Measurements from ENCODE around the gene GSPT1.
"Not testable (repeated sequence)": the region's sequence is repeated elsewhere in the genome, so short reads cannot be mapped to it uniquely, and the experiment has no call there.

Gene GSPT1

DNA sequence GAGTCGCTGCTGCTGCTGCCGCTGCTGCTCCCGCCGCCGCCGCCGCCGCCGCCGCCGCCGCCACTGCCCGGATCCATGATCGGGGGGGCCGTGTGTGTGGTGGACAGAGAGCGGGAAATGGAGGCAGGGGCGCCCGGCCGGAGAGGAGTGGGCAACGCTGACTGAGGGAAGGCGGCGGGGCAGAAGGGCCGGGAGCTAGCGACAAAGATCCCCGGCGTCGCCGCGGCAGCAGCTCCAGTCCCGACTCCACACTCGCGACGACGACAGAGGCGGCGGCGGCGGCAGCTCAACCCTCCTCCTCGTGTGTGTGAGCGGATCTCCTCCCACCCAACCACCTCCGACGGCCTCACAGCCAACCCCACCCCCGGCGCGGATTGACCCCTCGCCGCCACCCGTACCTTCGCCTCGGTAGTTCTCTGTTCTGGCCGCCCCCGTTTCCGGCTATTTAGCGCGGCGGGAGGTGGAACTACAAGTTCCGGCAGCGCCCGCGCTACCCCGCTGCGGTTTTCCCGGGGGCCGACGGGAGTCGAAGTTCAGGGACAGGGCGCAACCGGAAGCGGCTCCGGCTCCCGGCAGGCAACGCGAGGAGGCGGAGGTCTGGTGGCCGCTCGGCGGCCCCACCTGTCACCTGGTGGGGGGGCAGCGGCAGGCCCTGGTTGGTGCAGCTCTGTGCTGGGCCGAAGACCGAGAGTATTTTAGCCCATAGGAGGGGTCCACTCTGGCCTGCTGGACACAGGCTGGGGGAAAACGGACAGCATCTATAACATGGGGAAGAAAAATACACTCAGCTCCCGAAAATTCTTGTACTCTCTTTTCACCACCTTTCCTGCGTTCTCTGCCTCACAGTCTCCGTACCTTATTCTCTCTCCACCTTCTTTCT lies at the start of gene GSPT1:
GSPT1 (minus strand) TSS at position 313 of the 880 bp plus-strand sequence; CDS start at position 77, 236 bp downstream.
- DNase-seq: peak; percentile 99

DNA sequence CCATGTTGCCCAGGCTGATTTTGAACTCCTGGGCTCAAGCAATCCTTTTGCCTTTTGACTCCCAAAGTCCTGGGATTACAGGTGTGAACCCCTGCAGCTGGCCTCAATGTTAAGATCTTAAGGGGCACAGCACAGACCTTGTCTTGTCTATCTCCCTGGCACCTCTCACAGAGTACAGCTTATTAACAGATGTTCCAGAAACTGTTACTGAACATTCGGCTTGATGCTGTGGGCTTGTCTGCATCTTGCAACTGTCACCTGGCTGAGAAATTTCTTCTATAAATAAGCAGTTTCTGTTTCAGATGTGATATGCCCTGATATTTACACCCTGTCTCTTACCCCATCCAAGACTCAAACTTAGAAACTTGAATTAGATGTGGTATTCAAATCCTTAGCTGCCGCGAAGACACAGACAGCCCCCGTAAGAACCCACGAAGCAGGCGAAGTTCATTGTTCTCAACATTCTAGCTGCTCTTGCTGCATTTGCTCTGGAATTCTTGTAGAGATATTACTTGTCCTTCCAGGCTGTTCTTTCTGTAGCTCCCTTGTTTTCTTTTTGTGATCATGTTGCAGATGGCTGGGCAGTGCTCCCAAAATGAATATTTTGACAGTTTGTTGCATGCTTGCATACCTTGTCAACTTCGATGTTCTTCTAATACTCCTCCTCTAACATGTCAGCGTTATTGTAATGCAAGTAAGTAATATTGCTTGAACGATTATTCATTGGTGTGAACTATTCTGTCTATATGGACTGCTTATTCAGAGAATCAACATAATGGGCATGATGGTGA lies 49.2 kb upstream of the GSPT1 start, which contains the start of gene TNFRSF17:
TNFRSF17 (plus strand) TSS at position 450 of the 791 bp plus-strand sequence; CDS start at position 565, 115 bp downstream.
- DNase-seq: no peak

DNA sequence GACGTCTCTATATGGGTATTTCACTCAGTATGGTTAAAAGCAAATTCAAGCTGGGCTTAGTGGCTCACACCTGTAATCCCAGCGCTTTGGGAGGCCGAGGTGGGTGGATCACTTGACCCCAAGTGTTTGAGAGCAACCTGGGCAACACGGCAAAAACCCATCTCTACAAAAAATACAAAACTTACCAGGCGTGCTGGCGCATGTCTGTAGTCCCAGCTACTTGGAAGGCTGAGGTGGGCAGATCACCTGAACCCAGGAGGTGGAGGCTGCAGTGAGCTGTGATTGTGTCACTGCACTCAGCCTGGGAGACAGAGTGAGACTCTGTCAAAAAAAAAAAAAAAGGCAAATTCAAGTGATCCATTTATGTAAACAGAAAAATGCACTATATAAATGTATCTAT lies 48.0 kb upstream of the GSPT1 start:
- DNase-seq: no peak

DNA sequence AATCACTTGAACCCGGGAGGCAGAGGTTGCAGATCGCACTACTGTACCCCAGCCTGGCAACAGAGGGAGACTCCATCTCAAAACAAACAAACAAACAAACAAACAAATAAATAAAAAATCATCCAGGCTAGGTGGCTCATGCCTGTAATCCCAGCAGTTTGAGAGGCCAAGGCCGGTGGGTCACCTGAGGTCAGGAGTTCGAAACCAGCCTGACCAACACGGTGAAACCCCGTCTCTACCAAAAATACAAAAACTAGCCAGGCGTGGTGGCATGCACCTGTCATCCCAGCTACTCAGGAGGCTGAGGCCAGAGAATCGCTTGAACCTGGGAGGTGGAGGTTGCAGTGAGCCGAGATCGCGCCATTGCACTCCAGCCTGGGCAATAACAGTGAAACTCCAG lies 47.2 kb upstream of the GSPT1 start:
- not testable (repeated sequence) for DNase-seq

DNA sequence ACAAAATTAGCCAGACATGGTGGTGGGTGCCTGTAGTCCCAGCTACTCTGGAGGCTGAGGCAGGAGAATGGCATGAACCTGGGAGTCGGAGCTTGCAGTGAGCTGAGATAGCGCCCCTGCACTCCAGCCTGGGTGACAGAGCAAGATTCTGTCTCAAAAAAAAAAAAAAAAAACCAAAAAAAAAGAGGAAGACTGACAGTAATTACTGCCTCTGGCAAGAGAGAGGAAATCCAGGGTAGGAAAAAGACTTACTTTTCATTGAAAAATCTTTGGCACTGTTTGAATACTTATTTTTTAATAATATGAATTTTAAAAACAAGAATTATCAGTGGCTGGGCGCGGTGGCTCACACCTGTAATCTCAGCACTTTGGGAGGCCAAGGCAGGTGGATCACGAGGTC lies 46.7 kb upstream of the GSPT1 start:
- not testable (repeated sequence) for DNase-seq

DNA sequence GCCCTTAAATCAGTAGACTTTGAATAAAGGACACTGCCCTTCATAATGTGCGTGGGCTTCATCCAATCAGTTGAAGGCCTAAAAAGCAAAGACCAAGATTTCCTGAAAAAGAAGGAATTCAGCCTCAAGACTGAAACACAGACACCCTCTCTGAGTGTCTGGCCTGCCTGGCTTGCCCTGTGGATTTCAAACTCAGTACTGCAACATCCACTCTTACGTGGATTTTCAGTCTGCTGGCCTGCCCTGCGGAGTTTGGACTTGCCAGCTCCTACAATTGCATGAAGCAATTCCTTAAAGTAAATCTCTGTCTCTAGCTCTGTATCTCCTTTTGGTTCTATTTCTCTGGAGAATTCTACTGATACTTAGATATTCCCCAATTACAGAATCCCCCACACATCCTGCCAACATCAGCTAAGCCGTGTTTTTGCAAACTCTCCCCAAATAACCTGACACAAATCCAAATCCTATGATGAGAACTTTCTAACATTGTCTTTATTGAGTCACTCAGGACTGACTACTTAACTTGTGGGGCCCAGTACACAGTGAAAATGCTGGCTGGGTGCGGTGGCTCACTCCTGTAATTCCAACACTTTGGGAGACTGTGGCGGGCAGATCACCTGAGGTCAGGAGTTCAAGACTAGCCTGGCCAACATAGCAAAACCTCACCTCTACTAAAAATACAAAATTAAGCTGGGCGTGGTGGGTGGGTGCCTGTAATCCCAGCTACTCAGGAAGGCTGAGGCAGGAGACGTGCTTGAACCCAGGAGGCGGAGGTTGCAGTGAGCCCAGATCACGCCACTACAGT lies 42.0 kb upstream of the GSPT1 start:
- DNase-seq: no peak

DNA sequence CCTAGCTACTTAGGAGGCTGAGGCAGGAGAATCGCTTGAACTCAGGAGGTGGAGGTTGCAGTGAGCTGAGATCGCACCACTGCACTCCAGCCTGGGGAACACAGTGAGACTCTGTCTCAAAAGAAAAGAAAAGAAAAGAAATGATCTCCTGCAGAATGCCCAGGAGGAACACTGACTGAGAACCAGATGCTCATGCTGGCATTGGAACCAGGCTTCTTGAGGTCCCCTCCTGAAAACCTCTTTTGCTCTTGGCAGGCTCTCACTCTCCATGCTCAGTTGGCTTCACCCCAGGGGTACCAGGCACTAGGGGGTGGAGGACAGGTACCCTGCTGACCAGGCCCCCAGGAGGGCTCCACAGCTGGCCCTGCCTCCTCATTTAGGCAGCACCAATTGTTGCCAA lies 40.8 kb upstream of the GSPT1 start:
- DNase-seq: no peak

DNA sequence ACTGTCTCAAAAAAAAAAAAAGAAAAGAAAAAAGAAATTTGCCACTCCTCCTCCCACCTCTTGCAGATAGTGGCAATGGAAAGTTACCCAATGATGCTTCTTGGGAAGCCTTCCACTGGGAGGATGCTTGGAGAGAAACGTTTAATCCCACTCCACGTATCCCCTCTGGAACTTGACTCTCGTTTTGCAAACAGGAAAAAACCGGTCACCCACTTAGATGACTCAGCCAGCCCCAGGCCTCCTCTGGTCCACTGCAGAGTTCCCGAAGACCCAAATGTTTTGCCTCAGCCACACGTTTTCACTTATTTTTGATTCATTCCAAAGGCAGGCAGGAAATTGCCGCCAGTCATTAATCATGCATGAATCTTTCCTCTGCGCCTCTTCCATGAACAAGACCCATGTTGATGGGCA lies 40.0 kb upstream of the GSPT1 start:
- DNase-seq: no peak

DNA sequence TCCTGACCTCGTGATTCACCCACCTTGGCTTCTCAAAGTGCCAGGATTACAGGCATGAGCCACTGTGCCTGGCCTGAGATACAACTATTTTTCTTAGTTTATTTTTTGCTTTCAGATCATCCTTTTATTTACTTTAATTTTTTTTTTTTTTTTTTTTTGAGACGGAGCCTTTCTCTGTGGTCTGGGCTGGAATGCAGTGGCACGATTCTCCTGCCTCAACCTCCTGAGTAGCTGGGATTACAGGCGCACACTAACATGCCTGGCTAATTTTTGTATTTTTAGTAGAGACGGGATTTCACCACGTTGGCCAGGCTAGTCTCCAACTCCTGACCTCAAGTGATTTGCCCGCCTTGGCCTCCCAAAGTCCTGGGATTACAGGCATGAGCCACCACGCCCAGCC lies 37.8 kb upstream of the GSPT1 start:
- not testable (repeated sequence) for DNase-seq

DNA sequence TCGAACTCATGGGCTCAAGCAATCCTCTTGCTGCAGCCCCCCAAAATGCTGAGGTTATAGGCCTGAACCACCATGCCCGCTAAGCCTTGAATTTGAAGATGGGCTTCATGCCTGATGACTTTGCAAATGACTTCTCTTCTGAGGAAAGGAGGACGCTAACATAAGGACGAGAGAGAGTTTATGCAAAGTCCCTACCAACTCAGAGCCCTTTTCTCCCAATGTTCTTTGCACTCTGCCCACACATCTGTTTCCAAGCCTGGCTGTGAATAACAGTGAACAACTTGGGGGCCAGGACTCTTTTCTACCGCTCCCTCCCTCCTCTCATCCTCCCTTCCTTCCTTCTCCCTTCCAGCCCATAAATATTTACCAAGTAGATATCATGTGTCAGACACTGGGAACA lies 34.6 kb upstream of the GSPT1 start:
- DNase-seq: no peak

DNA sequence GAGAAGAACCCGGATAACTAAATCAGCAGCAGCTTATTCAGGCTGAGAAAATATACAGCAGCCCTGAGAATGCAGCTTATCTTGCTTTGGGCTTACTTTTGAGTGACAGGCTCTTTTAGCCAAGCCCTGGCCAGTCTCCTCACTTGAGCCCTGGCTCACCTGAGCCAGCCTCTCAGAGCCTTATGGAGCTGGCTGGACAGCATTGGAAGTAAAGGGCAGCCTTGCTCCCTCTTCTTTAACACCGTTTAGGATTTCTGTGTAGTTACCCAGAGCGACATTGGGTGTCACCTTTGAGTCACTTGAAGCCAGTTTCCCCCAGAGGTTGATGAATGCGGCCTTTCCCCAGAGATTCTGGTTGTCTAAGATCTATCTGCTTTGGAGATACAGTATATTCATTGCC lies 33.8 kb upstream of the GSPT1 start:
- peak; percentile 20 for DNase-seq

DNA sequence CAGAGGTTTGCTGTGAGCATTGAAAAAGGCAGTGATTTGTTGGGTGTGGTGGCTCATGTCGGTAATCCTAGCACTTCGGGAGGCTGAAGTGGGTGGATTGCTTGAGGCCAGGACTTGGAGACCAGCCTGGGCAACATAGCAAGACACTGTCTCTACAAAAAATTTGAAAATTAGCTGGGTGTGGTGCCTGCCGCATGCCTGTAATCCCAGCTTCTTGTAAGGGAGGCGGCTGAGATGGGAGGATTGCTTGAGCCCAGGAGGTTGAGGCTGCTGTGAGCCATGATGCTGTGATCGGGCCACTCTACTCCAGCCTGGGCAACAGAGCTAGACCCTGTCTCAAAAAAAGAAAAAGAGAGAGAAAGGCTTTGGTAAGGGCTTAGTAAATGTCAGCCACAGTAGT lies 33.1 kb upstream of the GSPT1 start:
- DNase-seq: no peak

DNA sequence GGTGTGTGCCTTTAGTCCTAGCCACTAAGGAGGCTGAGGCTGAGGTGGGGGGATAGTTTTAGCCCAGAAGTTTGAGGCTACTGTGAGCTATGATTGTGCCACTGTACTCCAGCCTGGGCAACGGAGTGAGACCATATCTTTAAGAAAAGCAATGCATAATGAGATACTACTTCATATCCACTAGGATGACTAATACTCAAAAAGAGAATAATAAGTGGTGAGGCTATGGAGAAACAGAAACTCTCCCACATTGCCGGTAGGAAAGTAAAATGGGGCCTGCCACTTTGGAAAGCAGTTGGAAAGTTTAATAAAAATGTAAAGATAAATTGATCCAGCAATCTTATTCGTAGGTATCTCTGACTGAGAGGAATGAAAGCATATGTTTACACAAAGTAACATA lies 30.7 kb upstream of the GSPT1 start:
- DNase-seq: no peak

DNA sequence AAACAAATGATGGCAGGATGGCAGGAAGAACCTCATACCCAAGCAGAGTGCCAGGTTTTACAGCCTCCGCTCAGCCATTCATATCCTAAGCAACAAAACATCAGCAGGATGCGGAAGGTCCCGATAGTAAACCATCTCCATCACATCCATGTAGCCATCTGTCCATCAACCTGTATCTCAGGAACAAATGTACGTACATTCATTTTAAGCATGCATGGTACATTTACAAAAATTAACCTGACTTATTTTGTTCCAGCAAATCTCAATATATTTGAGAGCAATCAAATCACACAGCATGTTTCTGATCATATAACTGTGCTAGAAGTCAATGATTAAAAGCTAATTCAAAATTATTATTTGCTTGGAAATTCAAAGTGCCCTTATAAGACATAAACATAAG lies 26.2 kb upstream of the GSPT1 start, which contains the start of gene NPIPB2:
NPIPB2 (minus strand) TSS at position 101 of the 400 bp plus-strand sequence; CDS start at position 101, 0 bp downstream.
- DNase-seq: not testable (repeated sequence)

DNA sequence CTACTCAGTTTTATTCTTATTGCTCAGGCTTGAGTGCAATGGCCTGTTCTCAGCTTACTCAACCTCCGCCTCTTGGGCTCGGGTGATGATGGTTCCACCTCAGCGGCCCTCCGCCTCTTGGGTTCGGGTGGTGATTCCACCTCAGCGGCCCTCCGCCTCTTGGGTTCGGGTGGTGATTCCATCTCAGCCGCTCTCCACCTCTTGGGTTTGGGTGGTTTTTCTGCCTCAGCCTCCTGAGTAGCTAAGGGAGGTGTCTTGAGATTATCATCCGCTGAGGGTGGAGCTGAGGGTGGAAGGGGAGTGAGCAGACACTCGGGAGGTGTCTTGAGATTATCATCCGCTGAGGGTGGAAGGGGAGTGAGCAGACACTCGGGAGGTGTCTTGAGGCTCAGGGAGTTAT lies 11.6 kb upstream of the GSPT1 start:
- DNase-seq: not testable (repeated sequence)

DNA sequence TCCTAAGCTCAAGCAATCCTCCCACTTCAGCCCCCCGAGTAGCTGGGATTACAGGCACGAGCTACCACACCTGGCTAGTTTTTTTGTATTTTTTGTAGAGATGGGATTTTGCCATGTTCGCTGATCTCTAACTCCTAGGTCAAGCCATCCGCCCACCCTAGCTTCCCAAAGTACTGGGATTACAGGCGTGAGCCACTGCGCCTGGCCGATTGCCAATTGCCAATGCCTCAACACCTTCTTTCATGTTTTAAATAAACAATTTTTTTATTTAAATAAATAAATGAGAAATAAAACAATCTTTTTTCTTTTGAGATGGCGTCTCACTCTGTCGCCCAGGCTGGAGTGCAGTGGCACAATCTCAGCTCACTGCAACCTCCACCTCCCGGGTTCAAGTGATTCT lies 8.3 kb upstream of the GSPT1 start:
- DNase-seq: not testable (repeated sequence)

DNA sequence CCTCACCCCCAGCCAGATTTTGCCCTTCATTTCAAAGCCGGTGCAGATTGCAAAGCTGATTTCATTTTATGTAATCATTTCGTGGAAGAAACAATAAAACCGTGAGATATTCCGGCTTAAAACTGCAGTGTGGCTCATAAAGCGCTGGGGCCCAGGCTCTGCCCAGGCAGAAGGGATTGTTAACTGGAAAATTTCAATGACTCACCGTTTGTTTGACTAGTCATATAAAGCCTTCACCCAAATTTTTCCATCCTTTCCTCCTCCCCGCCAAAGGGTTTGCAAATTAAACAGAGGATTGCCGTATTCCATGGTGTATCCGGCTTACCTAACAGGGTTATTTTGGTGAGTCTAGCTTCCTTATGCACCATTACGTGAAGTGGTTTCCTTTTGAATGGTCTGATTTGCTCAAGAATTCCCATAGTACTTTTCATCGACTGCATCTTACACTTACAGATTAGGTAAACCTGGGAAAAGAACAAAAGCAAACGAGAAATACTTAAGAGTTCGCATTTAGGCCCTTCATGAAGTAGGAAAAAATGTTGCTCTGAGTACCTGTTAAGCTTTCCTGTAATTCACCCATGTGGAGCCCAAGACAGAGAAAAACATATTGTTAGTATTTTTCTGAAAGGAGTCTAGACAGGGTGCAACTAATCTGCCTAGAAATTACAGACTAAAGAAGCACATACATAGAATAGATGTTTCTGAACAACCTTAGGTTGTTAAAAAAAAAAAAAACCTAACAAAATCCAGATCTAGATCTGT lies 949 bp upstream of the GSPT1 start:
- DNase-seq: no peak

DNA sequence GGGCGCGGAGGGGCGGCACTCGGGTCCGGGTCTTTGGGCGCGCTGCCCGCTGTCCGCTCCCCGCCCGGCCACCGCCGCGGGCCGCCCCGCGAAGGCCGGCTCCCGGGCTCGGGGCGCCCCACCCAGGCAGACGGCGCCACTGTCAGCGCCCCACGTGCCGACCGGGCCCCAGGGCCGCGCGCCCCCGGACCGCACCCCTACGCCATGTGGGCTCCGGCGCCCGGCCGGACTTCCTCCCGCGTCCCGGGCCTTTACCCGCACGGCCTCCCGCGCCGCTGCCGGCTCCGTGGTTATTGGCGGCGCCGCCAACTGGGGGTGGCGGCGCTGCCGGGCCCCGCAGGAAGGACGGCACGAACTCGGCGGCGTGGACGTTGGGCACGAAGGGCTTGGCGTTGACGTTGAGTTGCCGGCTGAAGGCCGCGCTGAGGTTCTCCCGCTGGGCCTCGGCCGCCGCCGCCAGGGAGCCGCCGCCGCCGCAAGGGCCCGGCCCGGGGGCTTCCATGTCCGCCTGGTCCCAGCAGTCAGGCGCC lies 577 bp downstream of the GSPT1 start:
- peak; percentile 41 for DNase-seq

DNA sequence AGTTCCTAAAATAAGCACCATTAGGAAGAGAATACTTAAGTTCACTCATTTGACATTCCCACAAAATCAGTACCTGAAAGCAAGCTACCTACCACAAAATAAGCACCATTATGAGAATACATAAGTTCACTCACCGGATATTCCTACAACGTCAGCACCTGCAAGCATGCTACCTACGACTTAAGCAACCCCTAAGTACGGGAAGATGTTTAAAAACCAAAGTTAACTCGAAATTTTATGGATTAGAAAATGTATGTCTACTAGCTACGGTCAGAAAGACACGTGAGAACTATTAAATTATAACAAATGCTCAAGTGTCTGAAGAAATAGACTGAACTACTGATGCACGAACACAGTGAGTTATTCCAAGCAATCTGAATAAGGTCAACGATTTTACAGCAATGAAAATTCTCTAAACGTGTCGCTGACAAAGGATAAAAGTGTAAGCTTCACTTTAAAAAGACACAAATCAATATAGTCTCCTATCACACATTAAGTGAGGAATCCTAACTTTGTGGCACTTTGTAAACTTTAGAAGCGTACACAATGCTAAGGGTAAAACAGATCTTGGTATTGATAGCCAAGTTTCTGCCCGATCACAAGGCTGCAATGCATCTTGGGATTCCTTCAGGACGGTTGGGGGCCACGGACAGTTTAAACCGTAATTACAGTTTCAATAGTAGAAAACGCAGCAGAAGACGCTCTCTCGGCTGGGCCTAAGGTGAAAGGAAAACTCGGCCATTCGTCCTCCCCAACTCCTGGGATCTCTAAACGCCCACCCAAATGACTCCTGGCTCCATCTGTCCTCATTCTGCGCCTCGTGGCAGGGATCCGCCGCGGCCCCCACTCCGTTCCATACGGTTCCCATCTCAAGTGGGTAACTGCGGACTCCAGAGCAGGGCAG lies 1.3 kb downstream of the GSPT1 start:
- peak; percentile 49 for DNase-seq

DNA sequence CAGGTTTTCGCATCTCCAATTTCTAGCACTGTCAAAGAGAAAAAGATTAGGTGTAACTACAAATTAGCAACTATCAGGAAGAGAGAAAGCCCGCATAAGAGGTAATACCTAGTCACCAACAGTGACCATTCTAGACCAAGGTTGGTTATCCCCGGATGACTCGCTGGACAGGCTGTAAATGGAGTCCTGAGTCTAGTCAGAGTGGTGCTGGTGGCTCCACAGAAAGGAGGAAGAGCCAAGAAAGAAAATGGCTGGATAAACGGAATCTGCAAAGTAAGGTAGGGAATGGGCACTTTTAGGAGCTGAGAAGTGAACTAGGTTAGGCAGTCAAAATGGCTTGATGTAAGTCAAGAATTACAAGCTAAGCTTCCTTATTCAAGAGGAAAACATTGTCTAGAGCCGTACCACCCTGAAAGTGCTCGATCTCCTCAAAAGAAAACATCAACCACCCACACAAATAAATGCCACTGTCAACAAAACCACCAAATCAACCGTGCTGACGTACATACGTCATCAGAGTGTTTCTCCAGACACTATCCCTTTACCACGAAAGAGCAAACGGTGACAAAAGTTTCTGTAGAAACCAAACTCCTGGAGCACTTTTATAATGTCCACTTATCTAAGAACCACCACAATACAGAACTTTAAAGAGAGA lies 2.2 kb downstream of the GSPT1 start:
- DNase-seq: peak; percentile 72
